ENCODE results near the gene MFAP4.

DNA sequence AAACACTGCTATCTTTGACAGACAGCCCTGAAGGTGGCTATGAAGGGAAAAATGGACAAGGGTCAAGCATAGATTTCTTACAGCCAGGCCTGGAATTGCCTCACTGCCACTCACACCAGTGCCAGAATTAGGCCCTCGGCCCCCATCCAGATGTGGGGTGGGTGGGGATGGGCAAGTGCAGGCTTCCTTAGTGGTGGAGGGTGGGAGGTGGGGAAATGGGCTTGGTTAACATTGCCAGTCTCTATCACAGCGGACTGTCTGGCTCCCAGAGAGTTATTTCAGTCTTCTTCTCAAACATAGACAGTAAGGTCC lies 49.3 kb downstream of the MFAP4 start:
- TF ChIP-seq RAD21 (IDR thresholded peaks at IDR 0.05) (no peak), SP1 (IDR thresholded peaks at IDR 0.05) (no peak), TAF1 (conservative IDR thresholded peaks at IDR 0.05) (no peak)
- TF ChIP-seq, protein P1, sequence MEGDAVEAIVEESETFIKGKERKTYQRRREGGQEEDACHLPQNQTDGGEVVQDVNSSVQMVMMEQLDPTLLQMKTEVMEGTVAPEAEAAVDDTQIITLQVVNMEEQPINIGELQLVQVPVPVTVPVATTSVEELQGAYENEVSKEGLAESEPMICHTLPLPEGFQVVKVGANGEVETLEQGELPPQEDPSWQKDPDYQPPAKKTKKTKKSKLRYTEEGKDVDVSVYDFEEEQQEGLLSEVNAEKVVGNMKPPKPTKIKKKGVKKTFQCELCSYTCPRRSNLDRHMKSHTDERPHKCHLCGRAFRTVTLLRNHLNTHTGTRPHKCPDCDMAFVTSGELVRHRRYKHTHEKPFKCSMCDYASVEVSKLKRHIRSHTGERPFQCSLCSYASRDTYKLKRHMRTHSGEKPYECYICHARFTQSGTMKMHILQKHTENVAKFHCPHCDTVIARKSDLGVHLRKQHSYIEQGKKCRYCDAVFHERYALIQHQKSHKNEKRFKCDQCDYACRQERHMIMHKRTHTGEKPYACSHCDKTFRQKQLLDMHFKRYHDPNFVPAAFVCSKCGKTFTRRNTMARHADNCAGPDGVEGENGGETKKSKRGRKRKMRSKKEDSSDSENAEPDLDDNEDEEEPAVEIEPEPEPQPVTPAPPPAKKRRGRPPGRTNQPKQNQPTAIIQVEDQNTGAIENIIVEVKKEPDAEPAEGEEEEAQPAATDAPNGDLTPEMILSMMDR (IDR thresholded peaks at IDR 0.05; ENCODE audit: low read depth, low read length, missing input control): no peak
- TF ChIP-seq, protein P2, sequence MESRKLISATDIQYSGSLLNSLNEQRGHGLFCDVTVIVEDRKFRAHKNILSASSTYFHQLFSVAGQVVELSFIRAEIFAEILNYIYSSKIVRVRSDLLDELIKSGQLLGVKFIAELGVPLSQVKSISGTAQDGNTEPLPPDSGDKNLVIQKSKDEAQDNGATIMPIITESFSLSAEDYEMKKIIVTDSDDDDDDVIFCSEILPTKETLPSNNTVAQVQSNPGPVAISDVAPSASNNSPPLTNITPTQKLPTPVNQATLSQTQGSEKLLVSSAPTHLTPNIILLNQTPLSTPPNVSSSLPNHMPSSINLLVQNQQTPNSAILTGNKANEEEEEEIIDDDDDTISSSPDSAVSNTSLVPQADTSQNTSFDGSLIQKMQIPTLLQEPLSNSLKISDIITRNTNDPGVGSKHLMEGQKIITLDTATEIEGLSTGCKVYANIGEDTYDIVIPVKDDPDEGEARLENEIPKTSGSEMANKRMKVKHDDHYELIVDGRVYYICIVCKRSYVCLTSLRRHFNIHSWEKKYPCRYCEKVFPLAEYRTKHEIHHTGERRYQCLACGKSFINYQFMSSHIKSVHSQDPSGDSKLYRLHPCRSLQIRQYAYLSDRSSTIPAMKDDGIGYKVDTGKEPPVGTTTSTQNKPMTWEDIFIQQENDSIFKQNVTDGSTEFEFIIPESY (IDR thresholded peaks at IDR 0.05): no peak
- TF ChIP-seq, protein P3, sequence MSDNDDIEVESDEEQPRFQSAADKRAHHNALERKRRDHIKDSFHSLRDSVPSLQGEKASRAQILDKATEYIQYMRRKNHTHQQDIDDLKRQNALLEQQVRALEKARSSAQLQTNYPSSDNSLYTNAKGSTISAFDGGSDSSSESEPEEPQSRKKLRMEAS (IDR thresholded peaks at IDR 0.05): no peak
- TF ChIP-seq, protein P4, sequence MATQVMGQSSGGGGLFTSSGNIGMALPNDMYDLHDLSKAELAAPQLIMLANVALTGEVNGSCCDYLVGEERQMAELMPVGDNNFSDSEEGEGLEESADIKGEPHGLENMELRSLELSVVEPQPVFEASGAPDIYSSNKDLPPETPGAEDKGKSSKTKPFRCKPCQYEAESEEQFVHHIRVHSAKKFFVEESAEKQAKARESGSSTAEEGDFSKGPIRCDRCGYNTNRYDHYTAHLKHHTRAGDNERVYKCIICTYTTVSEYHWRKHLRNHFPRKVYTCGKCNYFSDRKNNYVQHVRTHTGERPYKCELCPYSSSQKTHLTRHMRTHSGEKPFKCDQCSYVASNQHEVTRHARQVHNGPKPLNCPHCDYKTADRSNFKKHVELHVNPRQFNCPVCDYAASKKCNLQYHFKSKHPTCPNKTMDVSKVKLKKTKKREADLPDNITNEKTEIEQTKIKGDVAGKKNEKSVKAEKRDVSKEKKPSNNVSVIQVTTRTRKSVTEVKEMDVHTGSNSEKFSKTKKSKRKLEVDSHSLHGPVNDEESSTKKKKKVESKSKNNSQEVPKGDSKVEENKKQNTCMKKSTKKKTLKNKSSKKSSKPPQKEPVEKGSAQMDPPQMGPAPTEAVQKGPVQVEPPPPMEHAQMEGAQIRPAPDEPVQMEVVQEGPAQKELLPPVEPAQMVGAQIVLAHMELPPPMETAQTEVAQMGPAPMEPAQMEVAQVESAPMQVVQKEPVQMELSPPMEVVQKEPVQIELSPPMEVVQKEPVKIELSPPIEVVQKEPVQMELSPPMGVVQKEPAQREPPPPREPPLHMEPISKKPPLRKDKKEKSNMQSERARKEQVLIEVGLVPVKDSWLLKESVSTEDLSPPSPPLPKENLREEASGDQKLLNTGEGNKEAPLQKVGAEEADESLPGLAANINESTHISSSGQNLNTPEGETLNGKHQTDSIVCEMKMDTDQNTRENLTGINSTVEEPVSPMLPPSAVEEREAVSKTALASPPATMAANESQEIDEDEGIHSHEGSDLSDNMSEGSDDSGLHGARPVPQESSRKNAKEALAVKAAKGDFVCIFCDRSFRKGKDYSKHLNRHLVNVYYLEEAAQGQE (IDR thresholded peaks at IDR 0.05): no peak

Measured in liver (tissue), 3 donors.